HCT116 (cell line): ENCODE data around the gene CDC42EP2. TPM values are rescaled to one million over a fixed set of nuclear protein-coding genes. Genes with fewer than 3 reads are reported as not detected.

Source experiments
- ATAC-seq: fragments of 200-7000 bp; cut with Tn5 transposase; 2 replicates; pipeline ENCODE4 v1.9.1; 2020; ENCODE audit warnings: mild to moderate bottlenecking, moderate library complexity
- BruUV-seq: library from RNA; stranded (reverse); fragments of 400-500 nt; replicated peaks from 2 replicates; lab custom pipeline; 2021; lab: Mats Ljungman, UMichigan
- CTCF ChIA-PET: fragments of 300-600 bp; sonication (Branson Sonifier 250); formaldehyde crosslinking; loops from one replicate; lab custom pipeline; 2021; ENCODE audit warnings: antibody characterized with exemption; lab: Charles Lee
- POLR2A ChIA-PET: fragments of 300-600, 350-600 bp; sonication (Branson Sonifier 250); formaldehyde crosslinking; loops from one replicate; lab custom pipeline; 2021; ENCODE audit warnings: antibody characterized with exemption; lab: Charles Lee
- RAD21 ChIA-PET, 2 experiments: fragments of 300-600 bp; sonication (Branson Sonifier 250); formaldehyde crosslinking; loops; one replicate each; lab custom pipeline; 2023; ENCODE audit warnings: low total read pairs in 2 of 2; ENCODE audit not compliant: uncharacterized antibody in 2 of 2, unreplicated experiment in 2 of 2, low non-redundant PET in 1 of 2; lab: Charles Lee
- DNase-seq: peaks from one replicate; pipeline ENCODE4 v3.0.0-alpha.2; 2010; ENCODE audit warnings: low read depth, low spot score
- H2AFZ ChIP-seq: fragments of 200-600 bp; shearing (Covaris generic), sonication (generic); 2 replicates; pipeline ENCODE4 v1.6.1; 2017; ENCODE audit warnings: low read depth, mixed run types, mixed read lengths, antibody characterized with exemption, low read length; ENCODE audit not compliant: poor library complexity, severe bottlenecking
- H3K27ac ChIP-seq: 2 replicates; pipeline ENCODE4 v1.5.1; 2012; ENCODE audit warnings: low read depth, low read length
- H3K27me3 ChIP-seq: fragments of 200-600 bp; sonication (generic); 2 replicates; pipeline ENCODE4 v1.6.1; 2016; ENCODE audit warnings: mixed run types, low read length, mixed read lengths; ENCODE audit not compliant: insufficient read depth
- H3K36me3 ChIP-seq, 2 experiments: fragments of 200-500 bp in 1 of 2; fragments of 200-600 bp in 1 of 2; sonication (Bioruptor generic) in 1 of 2; sonication (generic) in 1 of 2; 2 replicates each; pipeline versions ENCODE4 v1.5.1 to v1.6.1; 2014 to 2016; ENCODE audit warnings: low read length in 2 of 2, inconsistent platforms in 1 of 2, mixed read lengths in 1 of 2, mixed run types in 1 of 2; ENCODE audit not compliant: insufficient read depth in 2 of 2, control insufficient read depth in 1 of 2
- H3K4me1 ChIP-seq, 2 experiments: fragments of 200-600 bp in 1 of 2; sonication (generic) in 1 of 2; 2 replicates each; pipeline versions ENCODE4 v1.5.1 to v1.6.1; 2012 to 2017; ENCODE audit warnings: low read length in 2 of 2, inconsistent platforms in 1 of 2, mild to moderate bottlenecking in 1 of 2, mixed read lengths in 1 of 2, mixed run types in 1 of 2, moderate library complexity in 1 of 2; ENCODE audit not compliant: insufficient read depth in 2 of 2, control insufficient read depth in 1 of 2
- H3K4me2 ChIP-seq: fragments of 200-600 bp; sonication (generic); 2 replicates; pipeline ENCODE4 v1.6.1; 2017; ENCODE audit warnings: mixed run types, low read length, mixed read lengths
- H3K4me3 ChIP-seq, 2 experiments: fragments of 200-600 bp in 1 of 2; sonication (generic) in 1 of 2; replicated peaks in 1 of 2; 2 replicates each; pipeline ENCODE4 v1.5.1; 2011 to 2016; ENCODE audit warnings: low read length in 2 of 2, control low read depth in 1 of 2, low read depth in 1 of 2, mild to moderate bottlenecking in 1 of 2, mixed read lengths in 1 of 2, mixed run types in 1 of 2
- H3K79me2 ChIP-seq: fragments of 200-600 bp; sonication (generic); 2 replicates; pipeline ENCODE4 v1.6.1; 2017; ENCODE audit warnings: mild to moderate bottlenecking, mixed run types, low read length, moderate library complexity, mixed read lengths; ENCODE audit not compliant: insufficient read depth
- H3K9ac ChIP-seq: fragments of 200-600 bp; sonication (generic); 2 replicates; pipeline ENCODE4 v1.6.1; 2016; ENCODE audit warnings: low read length, mixed read lengths
- H3K9me2 ChIP-seq: fragments of 200-600 bp; sonication (generic), shearing (Covaris generic); 2 replicates; pipeline ENCODE4 v1.6.1; 2017; ENCODE audit warnings: mixed run types, mild to moderate bottlenecking, moderate library complexity; ENCODE audit not compliant: insufficient read depth
- H3K9me3 ChIP-seq, 2 experiments: fragments of 200-500 bp in 1 of 2; fragments of 200-600 bp in 1 of 2; sonication (Bioruptor generic) in 1 of 2; sonication (generic) in 1 of 2; 2 replicates each; pipeline ENCODE4 v1.6.1; 2014 to 2017; ENCODE audit warnings: low read length in 2 of 2, mixed read lengths in 2 of 2, inconsistent platforms in 1 of 2, low read depth in 1 of 2, mild to moderate bottlenecking in 1 of 2, mixed run types in 1 of 2, moderate library complexity in 1 of 2; ENCODE audit not compliant: control insufficient read depth in 1 of 2, insufficient read depth in 1 of 2
- H4K20me1 ChIP-seq: fragments of 200-600 bp; sonication (generic), shearing (Covaris generic); 2 replicates; pipeline ENCODE4 v1.6.1; 2017; ENCODE audit warnings: mixed run types, mild to moderate bottlenecking, moderate library complexity; ENCODE audit not compliant: insufficient read depth
- CBX3 ChIP-seq: IDR thresholded peaks from 2 replicates; pipeline ENCODE4 v1.6.1; 2012; ENCODE audit warnings: low read depth
- EZH2phosphoT487 ChIP-seq: fragments of 200-600 bp; IDR thresholded peaks from 2 replicates; pipeline ENCODE4 v1.6.1; 2018; ENCODE audit warnings: antibody characterized with exemption, borderline replicate concordance
- JUND ChIP-seq: IDR thresholded peaks from 2 replicates; pipeline ENCODE4 v1.6.1; 2012
- POLR2A ChIP-seq: IDR thresholded peaks from 2 replicates; pipeline ENCODE4 v1.7.0; 2011; ENCODE audit warnings: borderline replicate concordance; ENCODE audit not compliant: insufficient read depth, insufficient read length; ENCODE audit errors: extremely low read depth
- RAD21 ChIP-seq: IDR thresholded peaks from 2 replicates; pipeline ENCODE4 v1.6.1; 2012; ENCODE audit warnings: low read depth, mild to moderate bottlenecking
- SRF ChIP-seq: IDR thresholded peaks from 2 replicates; pipeline ENCODE4 v1.6.1; 2012; ENCODE audit warnings: low read depth
- ZNF274 ChIP-seq: fragments of 200-500 bp; sonication (Bioruptor generic); IDR thresholded peaks from 2 replicates; pipeline ENCODE4 v1.6.1; 2014; ENCODE audit warnings: mild to moderate bottlenecking, low read depth, low read length, inconsistent platforms
- intact Hi-C: fragments of 100-400 bp; cut with micrococcal nuclease; formaldehyde crosslinking; loops from 2 replicates; pipeline ENCODE4 v1.10.0; 2022
- total RNA-seq: library from RNA; stranded (reverse); gene quantifications from one replicate; pipeline ENCODE4 v1.2.1, GENCODE V29; 2021; ENCODE audit not compliant: unreplicated experiment
- TF ChIP-seq, protein P1 (sequence below): IDR thresholded peaks from 2 replicates; pipeline ENCODE4 v1.6.1; 2012
- TF ChIP-seq, protein P2 (sequence below): IDR thresholded peaks from 2 replicates; pipeline ENCODE4 v1.6.1; 2012; ENCODE audit warnings: low read depth
- TF ChIP-seq, protein P3 (sequence below): IDR thresholded peaks from 2 replicates; pipeline ENCODE4 v1.6.1; 2011; ENCODE audit warnings: mild to moderate bottlenecking, low read length, moderate library complexity; ENCODE audit not compliant: insufficient replicate concordance; ENCODE audit errors: extremely low read depth
- TF ChIP-seq, protein P4 (sequence below): IDR thresholded peaks from 2 replicates; pipeline ENCODE4 v1.6.1; 2012

CDC42EP2 gene
- total RNA-seq, 1 experiment from 2014 or later = 15.4 TPM

DNA sequence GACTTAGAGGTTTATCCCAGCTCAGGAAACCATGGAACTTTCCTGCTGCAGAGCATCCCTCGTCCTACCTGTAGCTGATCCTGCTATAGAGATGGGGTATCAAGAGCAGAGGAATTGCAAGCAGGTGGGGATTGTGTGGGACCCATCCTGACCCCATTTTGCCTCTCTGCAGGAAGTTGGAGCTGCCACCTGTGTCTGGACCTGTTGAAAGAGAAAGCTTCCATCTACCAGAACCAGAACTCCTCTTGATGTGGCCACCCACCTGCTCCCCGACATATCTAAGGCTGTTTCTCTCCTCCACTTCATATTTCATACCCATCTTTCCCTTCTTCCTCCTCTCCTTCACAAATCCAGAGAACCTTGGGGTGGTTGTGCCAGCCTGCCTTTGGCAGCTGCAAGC, 36.8 kb downstream of the CDC42EP2 start:
- H3K9me3 ChIP-seq = no peaks in the 10 kb centered on the region

More for the DNA sequence above, 36.8 kb downstream of the CDC42EP2 start:
- RAD21 ChIA-PET = no interaction called here
- Histone ChIP-seq H4K20me1 (no peaks in the 10 kb centered on the region), H3K4me3 (no peak overlapping the region), H3K4me1 (peaks cover 3 to 15% of the 10 kb centered on the region in 2 experiments; a peak in 2 of 4 replicates), H3K9ac (no peak overlapping the region), H3K36me3 (peaks cover 27 to 31% of the 10 kb centered on the region in 2 experiments), H3K27ac (peak overlapping the region; percentile 15; the same call in 1 of the 2 replicates), H2AFZ (no peak overlapping the region), H3K4me2 (no peak overlapping the region), H3K9me2 (no peaks in the 10 kb centered on the region), H3K79me2 (no peaks in the 10 kb centered on the region), H3K27me3 (no peaks in the 10 kb centered on the region)
- CTCF ChIA-PET = interaction anchor here (1.4 to 5.6 kb wide), 4 partner anchors 9 to 77 kb away, joined by 4 to 49 read pairs (median 11); no protein-coding TSS in a partner anchor
- no peak for DNase-seq
- POLR2A ChIA-PET = interaction anchor here (1.1 kb wide), 1 partner anchor 18 kb away, joined by 3 read pairs; the partner anchor contains the start of gene DPF2
- TF ChIP-seq, protein P1, sequence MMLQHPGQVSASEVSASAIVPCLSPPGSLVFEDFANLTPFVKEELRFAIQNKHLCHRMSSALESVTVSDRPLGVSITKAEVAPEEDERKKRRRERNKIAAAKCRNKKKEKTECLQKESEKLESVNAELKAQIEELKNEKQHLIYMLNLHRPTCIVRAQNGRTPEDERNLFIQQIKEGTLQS = no peak
- TF ChIP-seq EZH2phosphoT487 (no peak), ZNF274 (no peak), POLR2A (no peak), SRF (no peak), RAD21 (no peak), CBX3 (no peak), JUND (no peak)
- TF ChIP-seq, protein P2, sequence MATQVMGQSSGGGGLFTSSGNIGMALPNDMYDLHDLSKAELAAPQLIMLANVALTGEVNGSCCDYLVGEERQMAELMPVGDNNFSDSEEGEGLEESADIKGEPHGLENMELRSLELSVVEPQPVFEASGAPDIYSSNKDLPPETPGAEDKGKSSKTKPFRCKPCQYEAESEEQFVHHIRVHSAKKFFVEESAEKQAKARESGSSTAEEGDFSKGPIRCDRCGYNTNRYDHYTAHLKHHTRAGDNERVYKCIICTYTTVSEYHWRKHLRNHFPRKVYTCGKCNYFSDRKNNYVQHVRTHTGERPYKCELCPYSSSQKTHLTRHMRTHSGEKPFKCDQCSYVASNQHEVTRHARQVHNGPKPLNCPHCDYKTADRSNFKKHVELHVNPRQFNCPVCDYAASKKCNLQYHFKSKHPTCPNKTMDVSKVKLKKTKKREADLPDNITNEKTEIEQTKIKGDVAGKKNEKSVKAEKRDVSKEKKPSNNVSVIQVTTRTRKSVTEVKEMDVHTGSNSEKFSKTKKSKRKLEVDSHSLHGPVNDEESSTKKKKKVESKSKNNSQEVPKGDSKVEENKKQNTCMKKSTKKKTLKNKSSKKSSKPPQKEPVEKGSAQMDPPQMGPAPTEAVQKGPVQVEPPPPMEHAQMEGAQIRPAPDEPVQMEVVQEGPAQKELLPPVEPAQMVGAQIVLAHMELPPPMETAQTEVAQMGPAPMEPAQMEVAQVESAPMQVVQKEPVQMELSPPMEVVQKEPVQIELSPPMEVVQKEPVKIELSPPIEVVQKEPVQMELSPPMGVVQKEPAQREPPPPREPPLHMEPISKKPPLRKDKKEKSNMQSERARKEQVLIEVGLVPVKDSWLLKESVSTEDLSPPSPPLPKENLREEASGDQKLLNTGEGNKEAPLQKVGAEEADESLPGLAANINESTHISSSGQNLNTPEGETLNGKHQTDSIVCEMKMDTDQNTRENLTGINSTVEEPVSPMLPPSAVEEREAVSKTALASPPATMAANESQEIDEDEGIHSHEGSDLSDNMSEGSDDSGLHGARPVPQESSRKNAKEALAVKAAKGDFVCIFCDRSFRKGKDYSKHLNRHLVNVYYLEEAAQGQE = no peak
- TF ChIP-seq, protein P3, sequence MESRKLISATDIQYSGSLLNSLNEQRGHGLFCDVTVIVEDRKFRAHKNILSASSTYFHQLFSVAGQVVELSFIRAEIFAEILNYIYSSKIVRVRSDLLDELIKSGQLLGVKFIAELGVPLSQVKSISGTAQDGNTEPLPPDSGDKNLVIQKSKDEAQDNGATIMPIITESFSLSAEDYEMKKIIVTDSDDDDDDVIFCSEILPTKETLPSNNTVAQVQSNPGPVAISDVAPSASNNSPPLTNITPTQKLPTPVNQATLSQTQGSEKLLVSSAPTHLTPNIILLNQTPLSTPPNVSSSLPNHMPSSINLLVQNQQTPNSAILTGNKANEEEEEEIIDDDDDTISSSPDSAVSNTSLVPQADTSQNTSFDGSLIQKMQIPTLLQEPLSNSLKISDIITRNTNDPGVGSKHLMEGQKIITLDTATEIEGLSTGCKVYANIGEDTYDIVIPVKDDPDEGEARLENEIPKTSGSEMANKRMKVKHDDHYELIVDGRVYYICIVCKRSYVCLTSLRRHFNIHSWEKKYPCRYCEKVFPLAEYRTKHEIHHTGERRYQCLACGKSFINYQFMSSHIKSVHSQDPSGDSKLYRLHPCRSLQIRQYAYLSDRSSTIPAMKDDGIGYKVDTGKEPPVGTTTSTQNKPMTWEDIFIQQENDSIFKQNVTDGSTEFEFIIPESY = no peak
- TF ChIP-seq, protein P4, sequence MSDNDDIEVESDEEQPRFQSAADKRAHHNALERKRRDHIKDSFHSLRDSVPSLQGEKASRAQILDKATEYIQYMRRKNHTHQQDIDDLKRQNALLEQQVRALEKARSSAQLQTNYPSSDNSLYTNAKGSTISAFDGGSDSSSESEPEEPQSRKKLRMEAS = no peak
- no TSS peak for BruUV-seq
- ATAC-seq = no peak
- intact Hi-C loops = no loop called here
